ENCODE results near the gene GNRH2. TPM values are rescaled to one million over a fixed set of nuclear protein-coding genes. Genes with fewer than 3 reads are reported as not detected.

GNRH2 gene
- total RNA-seq, 2 donors from 2014 or later: 2.5 TPM; not detected in 1

DNA sequence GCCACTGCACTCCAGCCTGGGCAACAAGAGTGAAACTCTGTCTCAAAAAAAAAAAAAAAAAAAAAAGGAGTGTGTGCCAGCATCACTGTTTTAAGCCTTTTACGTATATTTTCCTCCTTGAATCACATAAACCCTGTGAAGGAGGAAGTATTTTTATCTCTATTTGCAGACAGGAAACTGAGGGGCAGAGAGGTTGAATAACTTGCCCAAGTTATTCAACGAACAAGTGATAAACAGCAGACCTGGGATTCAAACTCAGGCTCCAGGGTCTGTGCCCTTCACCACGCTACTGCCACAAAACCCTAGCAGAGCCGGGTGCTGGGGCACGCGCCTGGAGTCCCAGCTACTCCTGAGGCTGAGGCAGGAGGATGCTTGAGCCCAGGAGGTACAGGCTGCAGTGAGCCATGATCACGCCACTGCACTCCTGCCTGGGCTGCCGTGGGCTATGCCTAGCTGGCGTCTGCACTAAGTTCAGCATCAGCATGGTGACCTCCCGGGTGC lies 50.5 kb downstream of the GNRH2 start:
- Histone ChIP-seq H3K9me3 (ENCODE audit: control insufficient read depth, low read length) (no peaks in the 10 kb centered on the region), H3K4me1 (ENCODE audit: control insufficient read depth, insufficient read depth, low read length) (no peaks in the 10 kb centered on the region), H3K36me3 (ENCODE audit: control insufficient read depth, insufficient read depth, low read length) (no peaks in the 10 kb centered on the region), H3K27ac (ENCODE audit: low read depth, low read length) (no peak overlapping the region), H3K9ac (ENCODE audit: extremely low read depth, low read length, poor library complexity, severe bottlenecking) (no peak overlapping the region), H3K27me3 (ENCODE audit: control insufficient read depth, insufficient read depth, low read length, poor library complexity, severe bottlenecking) (peaks cover 27% of the 10 kb centered on the region), H3K4me3 (ENCODE audit: low read length) (no peak overlapping the region)
- H3K27me3 Mint-ChIP-seq (ENCODE audit: insufficient read depth): peaks cover 31% of the 10 kb centered on the region
- H3K9me3 Mint-ChIP-seq: no peaks in the 10 kb centered on the region
- H3K4me1 Mint-ChIP-seq: no peaks in the 10 kb centered on the region
- 89 to 92% methylated on average over 5 to 10 of the region's 10 CpGs for WGBS, 2 experiments (ENCODE audit: insufficient coverage in 1 of 2, insufficient read length in 1 of 2)
- H3K27ac Mint-ChIP-seq: no peak overlapping the region
- TF ChIP-seq, protein P1, sequence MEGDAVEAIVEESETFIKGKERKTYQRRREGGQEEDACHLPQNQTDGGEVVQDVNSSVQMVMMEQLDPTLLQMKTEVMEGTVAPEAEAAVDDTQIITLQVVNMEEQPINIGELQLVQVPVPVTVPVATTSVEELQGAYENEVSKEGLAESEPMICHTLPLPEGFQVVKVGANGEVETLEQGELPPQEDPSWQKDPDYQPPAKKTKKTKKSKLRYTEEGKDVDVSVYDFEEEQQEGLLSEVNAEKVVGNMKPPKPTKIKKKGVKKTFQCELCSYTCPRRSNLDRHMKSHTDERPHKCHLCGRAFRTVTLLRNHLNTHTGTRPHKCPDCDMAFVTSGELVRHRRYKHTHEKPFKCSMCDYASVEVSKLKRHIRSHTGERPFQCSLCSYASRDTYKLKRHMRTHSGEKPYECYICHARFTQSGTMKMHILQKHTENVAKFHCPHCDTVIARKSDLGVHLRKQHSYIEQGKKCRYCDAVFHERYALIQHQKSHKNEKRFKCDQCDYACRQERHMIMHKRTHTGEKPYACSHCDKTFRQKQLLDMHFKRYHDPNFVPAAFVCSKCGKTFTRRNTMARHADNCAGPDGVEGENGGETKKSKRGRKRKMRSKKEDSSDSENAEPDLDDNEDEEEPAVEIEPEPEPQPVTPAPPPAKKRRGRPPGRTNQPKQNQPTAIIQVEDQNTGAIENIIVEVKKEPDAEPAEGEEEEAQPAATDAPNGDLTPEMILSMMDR (conservative IDR thresholded peaks at IDR 0.05): no peak
- H3K36me3 Mint-ChIP-seq (ENCODE audit: low read depth): no peaks in the 10 kb centered on the region
- DNase-seq: no peak
- H3K4me3 Mint-ChIP-seq: no peak overlapping the region

DNA sequence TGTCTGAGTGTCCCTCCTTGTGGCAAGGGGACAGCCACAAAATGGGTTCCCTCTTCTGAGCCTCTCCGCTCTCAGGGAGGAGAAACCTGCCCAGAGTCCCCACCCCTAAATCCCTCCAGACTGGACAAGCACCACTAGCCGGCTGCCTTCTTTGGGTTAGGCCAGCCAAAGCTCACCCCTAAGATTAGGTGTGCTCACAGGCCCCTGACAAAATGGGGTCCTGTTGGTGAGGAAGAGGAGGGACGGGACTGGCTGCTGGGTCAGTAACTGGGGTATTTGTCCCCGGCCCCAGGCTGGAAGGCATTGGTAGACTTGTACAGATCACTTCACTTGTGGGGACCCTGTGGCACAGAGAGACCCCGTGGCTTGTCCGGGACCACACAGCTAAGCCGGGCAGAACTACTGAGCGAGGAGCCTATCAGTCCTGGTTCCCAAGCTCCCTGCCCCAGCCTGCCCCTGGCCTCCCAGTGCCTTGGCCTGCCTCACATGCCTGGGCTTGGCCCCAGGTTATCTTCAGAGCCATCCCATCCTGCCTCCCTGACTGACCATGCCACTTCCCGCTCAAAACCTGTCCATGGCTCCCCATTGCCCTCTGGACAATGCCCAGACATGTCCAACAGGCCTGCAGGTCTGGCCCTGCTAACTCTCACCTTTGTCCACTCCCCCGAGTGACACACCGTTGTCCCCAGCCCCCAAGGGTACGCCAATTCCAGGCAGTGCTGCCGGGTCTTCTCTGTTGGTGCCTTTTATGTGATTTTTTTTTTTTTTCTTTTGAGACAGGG lies 51.6 kb downstream of the GNRH2 start:
- Mint-ChIP-seq H3K9me3 (no peaks in the 10 kb centered on the region), H3K4me3 (no peak overlapping the region), H3K27me3 (ENCODE audit: insufficient read depth) (peaks cover 24% of the 10 kb centered on the region), H3K27ac (no peak overlapping the region), H3K4me1 (no peaks in the 10 kb centered on the region), H3K36me3 (ENCODE audit: low read depth) (no peaks in the 10 kb centered on the region)
- WGBS, 2 experiments (ENCODE audit: insufficient coverage in 1 of 2, insufficient read length in 1 of 2): 93% methylated on average over 9 to 13 of the region's 13 CpGs
- H3K36me3 ChIP-seq (ENCODE audit: control insufficient read depth, insufficient read depth, low read length): no peaks in the 10 kb centered on the region
- H3K9me3 ChIP-seq (ENCODE audit: control insufficient read depth, low read length): no peaks in the 10 kb centered on the region
- no peaks in the 10 kb centered on the region for H3K4me1 ChIP-seq (ENCODE audit: control insufficient read depth, insufficient read depth, low read length)
- no peak overlapping the region for H3K9ac ChIP-seq (ENCODE audit: extremely low read depth, low read length, poor library complexity, severe bottlenecking)
- peaks cover 22% of the 10 kb centered on the region for H3K27me3 ChIP-seq (ENCODE audit: control insufficient read depth, insufficient read depth, low read length, poor library complexity, severe bottlenecking)
- H3K27ac ChIP-seq (ENCODE audit: low read depth, low read length): no peak overlapping the region
- DNase-seq: no peak
- no peak overlapping the region for H3K4me3 ChIP-seq (ENCODE audit: low read length)
- TF ChIP-seq, protein P1 (conservative IDR thresholded peaks at IDR 0.05): no peak

Other genes starting within 250 kb of the GNRH2 start
- 100 to 1,000 TPM in 1 of 2 donors, 10 to 100 TPM in 1; 80.1 to 106 TPM for gene CPXM1, start 243.0 kb upstream of the GNRH2 start, total RNA-seq
- gene C20orf141, start 228.6 kb upstream of the GNRH2 start, total RNA-seq: not detected
- gene TMEM239, start 227.3 kb upstream of the GNRH2 start, total RNA-seq: not detected
- gene PCED1A, start 203.0 kb upstream of the GNRH2 start, total RNA-seq: 10 to 100 TPM; 40.2 to 46.5 TPM
- 10 to 100 TPM; 36.8 to 37.5 TPM for gene VPS16, start 202.9 kb upstream of the GNRH2 start, total RNA-seq
- 10 to 100 TPM; 52.4 to 58.7 TPM for gene PTPRA, start 170.1 kb upstream of the GNRH2 start, total RNA-seq
- gene MRPS26, start 2.4 kb downstream of the GNRH2 start, total RNA-seq: 10 to 100 TPM; 75.1 to 87.7 TPM
- not detected for gene OXT, start 28.0 kb downstream of the GNRH2 start, total RNA-seq
- not detected for gene AVP, start 41.1 kb downstream of the GNRH2 start, total RNA-seq
- gene FASTKD5, start 116.2 kb downstream of the GNRH2 start, total RNA-seq: 10 to 100 TPM; 13.9 to 20.0 TPM
- gene UBOX5, start 116.2 kb downstream of the GNRH2 start, total RNA-seq: 10 to 100 TPM in 1 of 2 donors, 1 to 10 TPM in 1; 5.3 to 10.8 TPM
- 10 to 100 TPM; 26.8 to 27.7 TPM for gene LZTS3, start 129.9 kb downstream of the GNRH2 start, total RNA-seq
- 10 to 100 TPM; 55.0 to 59.3 TPM for gene DDRGK1, start 161.1 kb downstream of the GNRH2 start, total RNA-seq
- 10 to 100 TPM; 50.8 to 53.6 TPM for gene ITPA, start 165.9 kb downstream of the GNRH2 start, total RNA-seq
- 10 to 100 TPM in 1 of 2 donors, 1 to 10 TPM in 1; 3.8 to 12.4 TPM for gene SLC4A11, start 195.6 kb downstream of the GNRH2 start, total RNA-seq